Mucosa of descending colon (tissue), 3 donors: ENCODE results near the gene NKPD1. TPM values are rescaled to one million over a fixed set of nuclear protein-coding genes. Genes with fewer than 3 reads are reported as not detected.

ENCODE experiments used
- ATAC-seq: fragments of 200-7000 bp; cut with Tn5 transposase; one replicate; pipeline ENCODE4 v1.9.1; 2020; ENCODE audit warnings: mild to moderate bottlenecking, moderate library complexity
- DNase-seq, 3 donors: peaks; one replicate each; pipeline ENCODE4 v3.0.0-alpha.2; 2020
- H3K36me3 ChIP-seq: fragments of 200-600 bp; one replicate; pipeline ENCODE4 v1.8.0; 2021; ENCODE audit warnings: low read depth, mild to moderate bottlenecking
- H3K4me1 ChIP-seq: fragments of 200-600 bp; one replicate; pipeline ENCODE4 v1.8.0; 2021; ENCODE audit warnings: low read depth, mild to moderate bottlenecking
- H3K4me3 ChIP-seq: fragments of 200-600 bp; one replicate; pipeline ENCODE4 v1.8.0; 2021; ENCODE audit warnings: mild to moderate bottlenecking
- H3K9me3 ChIP-seq: fragments of 200-600 bp; one replicate; pipeline ENCODE4 v1.8.0; 2021; ENCODE audit warnings: mild to moderate bottlenecking
- intact Hi-C, 2 donors: fragments of 100-400 bp; cut with DNase I in 1 of 2; cut with micrococcal nuclease in 1 of 2; formaldehyde crosslinking; loops; one replicate each; pipeline versions ENCODE4 v1.11.0 to v1.11.1; 2022; cut with DNase I, micrococcal nuclease
- total RNA-seq, 3 donors: library from RNA; stranded (reverse); fragmentation: NEBNext Ultra II Directional in 2 of 3; extraction: Animal tissue kit (Norgen Biotek cat#: 25700) in 2 of 3; gene quantifications; one replicate each; pipeline versions ENCODE4 v1.2.1 to v1.2.4, GENCODE V29; 2021 to 2023
- TF ChIP-seq, protein P1 (sequence below): fragments of 200-600 bp; IDR thresholded peaks from one replicate; pipeline ENCODE4 v1.8.0; 2022; ENCODE audit warnings: antibody characterized with exemption, mild to moderate bottlenecking
- donor health status: DM: no; HTN: no; CAD: no; lungs with moderate emphysema.
- donor health status: DM: no; HTN: no; CAD: no.
- donor health status: DM: no; HTN: yes; CAD: no.

Gene NKPD1
- total RNA-seq, 3 donors from 2014 or later = not detected

DNA sequence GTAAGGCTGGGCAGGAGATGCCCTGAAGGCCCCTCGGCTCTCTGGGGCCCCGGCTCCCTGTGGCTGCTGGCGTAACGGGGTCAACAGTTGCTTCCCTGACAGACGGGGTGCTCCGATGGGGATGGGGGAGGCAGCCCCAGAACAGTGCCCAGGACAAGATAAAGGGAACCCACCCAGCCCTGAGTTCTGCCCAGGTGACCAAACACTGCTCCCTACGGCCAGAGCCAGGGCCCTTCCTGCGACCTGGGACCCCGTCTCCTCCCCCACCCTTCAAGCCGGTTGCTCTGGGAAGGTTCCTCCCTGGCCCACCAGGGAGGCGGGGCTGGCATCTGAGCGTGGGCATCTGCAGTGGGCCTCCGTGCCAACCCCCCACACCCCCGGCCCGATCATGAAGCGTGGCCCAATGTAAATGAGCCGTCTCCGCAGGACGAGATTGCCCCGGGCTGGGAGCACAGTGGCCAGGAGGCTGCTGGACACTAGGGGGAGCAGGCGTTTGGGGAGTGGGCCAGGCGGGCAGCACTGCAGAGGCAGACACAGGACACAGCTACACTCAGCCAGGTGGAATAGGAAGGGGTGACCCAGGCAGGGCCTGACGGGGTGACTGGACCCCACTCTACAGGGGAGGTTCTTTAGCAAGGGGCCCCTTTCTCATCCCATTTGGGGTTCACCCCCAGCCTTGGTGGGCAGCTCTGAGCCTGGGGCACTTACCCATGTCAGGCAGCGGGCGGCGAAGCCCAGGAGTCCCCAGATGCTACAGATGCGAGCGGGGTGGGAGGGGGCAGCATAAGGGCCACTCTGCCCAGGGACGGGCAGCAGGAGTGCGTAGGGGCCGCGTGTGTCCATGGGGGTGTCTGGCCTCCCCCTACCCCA is 1.2 kb upstream of the NKPD1 start:
- no peak for ATAC-seq
- intact Hi-C loops = no loop called here
- Histone ChIP-seq H3K9me3 (no peaks in the 10 kb centered on the region), H3K4me3 (no peak overlapping the region), H3K4me1 (peaks cover 9% of the 10 kb centered on the region), H3K36me3 (no peaks in the 10 kb centered on the region)
- DNase-seq = no peak
- TF ChIP-seq, protein P1, sequence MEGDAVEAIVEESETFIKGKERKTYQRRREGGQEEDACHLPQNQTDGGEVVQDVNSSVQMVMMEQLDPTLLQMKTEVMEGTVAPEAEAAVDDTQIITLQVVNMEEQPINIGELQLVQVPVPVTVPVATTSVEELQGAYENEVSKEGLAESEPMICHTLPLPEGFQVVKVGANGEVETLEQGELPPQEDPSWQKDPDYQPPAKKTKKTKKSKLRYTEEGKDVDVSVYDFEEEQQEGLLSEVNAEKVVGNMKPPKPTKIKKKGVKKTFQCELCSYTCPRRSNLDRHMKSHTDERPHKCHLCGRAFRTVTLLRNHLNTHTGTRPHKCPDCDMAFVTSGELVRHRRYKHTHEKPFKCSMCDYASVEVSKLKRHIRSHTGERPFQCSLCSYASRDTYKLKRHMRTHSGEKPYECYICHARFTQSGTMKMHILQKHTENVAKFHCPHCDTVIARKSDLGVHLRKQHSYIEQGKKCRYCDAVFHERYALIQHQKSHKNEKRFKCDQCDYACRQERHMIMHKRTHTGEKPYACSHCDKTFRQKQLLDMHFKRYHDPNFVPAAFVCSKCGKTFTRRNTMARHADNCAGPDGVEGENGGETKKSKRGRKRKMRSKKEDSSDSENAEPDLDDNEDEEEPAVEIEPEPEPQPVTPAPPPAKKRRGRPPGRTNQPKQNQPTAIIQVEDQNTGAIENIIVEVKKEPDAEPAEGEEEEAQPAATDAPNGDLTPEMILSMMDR = no peak

DNA sequence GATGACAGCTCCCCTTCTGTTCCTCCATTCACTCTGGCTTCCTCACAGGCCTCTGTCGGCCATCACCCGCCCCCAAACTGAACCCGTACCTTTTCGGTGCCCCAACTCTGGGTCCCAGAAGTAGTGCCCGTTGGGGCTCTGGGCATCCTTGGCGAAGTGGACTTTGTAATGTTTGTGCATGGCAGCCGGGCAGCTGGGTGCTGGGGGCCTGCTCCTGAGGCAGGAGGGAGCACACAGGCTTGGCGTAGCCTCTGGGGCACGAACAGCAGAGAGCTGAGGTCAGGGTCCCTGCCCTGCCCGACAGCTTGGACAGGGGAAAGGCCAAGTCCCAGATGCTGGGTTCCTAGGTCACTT is 834 bp downstream of the NKPD1 start:
- Histone ChIP-seq H3K9me3 (no peaks in the 10 kb centered on the region), H3K36me3 (no peaks in the 10 kb centered on the region), H3K4me3 (no peak overlapping the region), H3K4me1 (peaks cover 7% of the 10 kb centered on the region)
- TF ChIP-seq, protein P1 = no peak
- ATAC-seq (no peak), DNase-seq (no peak)
- intact Hi-C loops = no loop called here

DNA sequence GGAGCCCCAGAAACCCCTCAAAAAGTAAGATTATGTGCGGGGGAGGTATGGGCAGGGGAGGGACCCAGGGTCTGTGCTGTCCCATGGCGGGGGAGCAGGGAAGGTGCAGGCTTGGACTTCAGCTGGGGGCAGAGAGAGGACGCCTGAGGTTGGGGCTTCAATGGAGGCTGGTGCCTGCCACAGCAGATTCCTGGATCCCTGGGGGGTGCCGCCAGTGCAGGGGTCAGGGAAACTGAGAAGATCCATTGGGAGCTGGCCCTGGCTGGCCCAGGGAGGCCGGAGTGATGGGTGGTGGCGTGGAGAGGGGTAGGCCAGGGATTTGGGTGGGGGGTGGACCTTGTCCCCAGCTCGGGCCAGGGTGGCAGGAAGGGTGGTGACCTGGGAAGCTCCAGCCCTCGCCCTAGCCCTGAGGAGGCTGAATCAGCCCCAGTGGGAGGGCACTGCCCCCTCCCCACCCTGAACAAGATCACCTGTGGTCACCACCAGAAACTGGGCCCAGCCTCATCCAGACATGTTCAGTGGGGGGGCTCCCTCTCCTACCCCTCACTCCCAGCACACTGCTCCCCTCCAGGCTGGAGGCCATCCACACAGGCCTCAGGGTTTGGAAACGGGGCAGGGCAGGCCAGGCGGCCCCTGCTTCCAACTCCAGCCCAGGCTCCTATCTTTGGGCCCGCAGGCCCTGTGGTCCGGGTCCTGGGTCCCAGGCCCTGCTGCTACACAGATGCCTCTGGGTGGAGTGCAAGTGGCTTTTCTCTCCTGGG is 1.4 kb downstream of the NKPD1 start:
- ATAC-seq (no peak), DNase-seq (no peak)
- no peaks in the 10 kb centered on the region for H3K9me3 ChIP-seq
- TF ChIP-seq, protein P1 = no peak
- no peak overlapping the region for H3K4me3 ChIP-seq
- H3K36me3 ChIP-seq = no peaks in the 10 kb centered on the region
- peaks cover 2% of the 10 kb centered on the region for H3K4me1 ChIP-seq
- intact Hi-C loops = no loop called here

DNA sequence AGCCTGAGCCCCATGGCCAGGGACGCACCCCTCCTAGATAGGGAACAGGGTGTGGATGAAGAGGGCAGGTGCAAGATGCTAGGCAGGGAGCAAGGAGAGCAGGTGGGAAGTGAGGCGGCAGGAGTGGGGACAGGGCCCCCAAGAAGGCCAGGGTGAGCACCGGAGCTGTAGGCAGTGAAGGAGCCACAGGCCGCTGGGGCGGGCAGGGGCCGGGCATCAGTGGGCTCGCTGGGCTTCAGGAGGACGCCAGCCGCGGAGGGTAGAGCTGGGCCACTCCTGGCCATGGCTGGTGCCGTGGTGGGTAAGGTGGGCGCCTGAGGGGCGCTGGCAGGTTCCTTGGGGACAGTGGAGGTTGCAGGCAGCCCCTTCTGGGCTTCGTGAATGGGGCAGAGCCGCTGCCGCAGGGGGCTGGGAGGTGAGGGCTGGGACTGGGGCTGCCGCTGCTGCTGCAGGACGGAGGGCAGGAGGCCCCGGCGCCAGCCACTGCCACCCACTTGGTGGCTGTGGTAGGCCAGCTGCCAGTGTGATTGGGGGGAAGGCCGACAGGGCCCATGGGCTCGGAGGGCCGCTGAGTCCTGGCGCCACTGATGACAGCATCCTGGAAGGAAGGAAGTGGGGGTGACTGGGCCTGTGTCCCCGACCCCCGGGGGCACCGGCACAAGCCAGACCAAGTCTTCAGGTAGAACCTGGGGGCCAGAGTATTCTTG is 2.1 kb downstream of the NKPD1 start:
- intact Hi-C loops = no loop called here
- TF ChIP-seq, protein P1 = no peak
- no peaks in the 10 kb centered on the region for H3K36me3 ChIP-seq
- DNase-seq = no peak
- no peak for ATAC-seq
- H3K4me3 ChIP-seq = no peak overlapping the region
- H3K9me3 ChIP-seq = no peaks in the 10 kb centered on the region
- peaks cover 8% of the 10 kb centered on the region for H3K4me1 ChIP-seq

DNA sequence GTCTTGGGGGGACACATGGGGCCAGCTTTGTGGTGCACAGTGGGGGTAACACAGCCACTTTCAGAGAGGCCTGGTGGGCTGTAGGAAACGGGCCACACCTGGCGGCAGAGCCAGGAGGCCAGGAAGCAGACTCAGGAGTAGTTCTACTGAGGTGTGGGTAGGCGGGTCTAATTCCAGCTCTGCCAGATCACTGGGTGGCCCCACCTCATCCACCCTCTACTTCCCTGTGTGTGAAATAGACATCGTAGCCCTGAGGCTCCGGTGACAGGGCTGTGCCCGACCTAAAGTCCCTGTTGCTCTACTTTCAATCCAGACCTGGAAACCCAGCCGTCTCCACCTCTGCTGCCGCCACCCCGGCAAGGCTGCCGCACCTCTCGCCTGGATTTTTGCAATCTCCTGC is 4.0 kb downstream of the NKPD1 start:
- intact Hi-C loops = no loop called here
- H3K4me1 ChIP-seq = peaks cover 27% of the 10 kb centered on the region
- TF ChIP-seq, protein P1 = no peak
- DNase-seq = peak in 1 of 3 donors; percentile 43
- no peaks in the 10 kb centered on the region for H3K36me3 ChIP-seq
- no peaks in the 10 kb centered on the region for H3K9me3 ChIP-seq
- ATAC-seq = peak; percentile 67
- H3K4me3 ChIP-seq = no peak overlapping the region
